GM20431 (cell line): ENCODE measurements around the gene CCR8.

Experiments
- in situ Hi-C: fragments of 300-500 bp; cut with MseI, MboI; formaldehyde crosslinking; loops from one replicate; pipeline ENCODE4 v1.15.0; 2020; ENCODE audit warnings: low sequenced_read_pairs; ENCODE audit not compliant: unreplicated experiment

The CCR8 gene, protein sequence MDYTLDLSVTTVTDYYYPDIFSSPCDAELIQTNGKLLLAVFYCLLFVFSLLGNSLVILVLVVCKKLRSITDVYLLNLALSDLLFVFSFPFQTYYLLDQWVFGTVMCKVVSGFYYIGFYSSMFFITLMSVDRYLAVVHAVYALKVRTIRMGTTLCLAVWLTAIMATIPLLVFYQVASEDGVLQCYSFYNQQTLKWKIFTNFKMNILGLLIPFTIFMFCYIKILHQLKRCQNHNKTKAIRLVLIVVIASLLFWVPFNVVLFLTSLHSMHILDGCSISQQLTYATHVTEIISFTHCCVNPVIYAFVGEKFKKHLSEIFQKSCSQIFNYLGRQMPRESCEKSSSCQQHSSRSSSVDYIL

DNA sequence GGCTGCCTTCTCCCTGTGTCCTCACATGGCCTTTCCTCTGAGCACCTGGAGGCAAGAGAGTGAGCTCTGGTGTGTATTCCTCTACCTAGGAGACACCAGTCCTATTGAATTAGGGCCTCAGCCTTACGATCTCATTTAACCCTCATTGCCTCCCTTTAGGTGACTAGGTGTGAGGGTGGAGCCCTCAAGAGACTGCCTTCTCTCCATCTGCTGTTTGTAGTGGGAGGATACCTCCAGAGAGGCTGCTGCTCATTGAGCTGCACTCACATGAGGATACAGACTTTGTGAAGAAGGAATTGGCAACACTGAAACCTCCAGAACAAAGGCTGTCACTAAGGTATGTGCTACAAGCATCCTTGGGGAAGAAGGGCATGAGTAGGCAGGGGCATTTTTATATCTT is at the start of gene CCR8:
CCR8 (plus strand) TSS at position 217 of the 400 bp plus-strand sequence. CDS start 2,623 bp downstream, outside the sequence.
- in situ Hi-C loops: no loop called here

DNA sequence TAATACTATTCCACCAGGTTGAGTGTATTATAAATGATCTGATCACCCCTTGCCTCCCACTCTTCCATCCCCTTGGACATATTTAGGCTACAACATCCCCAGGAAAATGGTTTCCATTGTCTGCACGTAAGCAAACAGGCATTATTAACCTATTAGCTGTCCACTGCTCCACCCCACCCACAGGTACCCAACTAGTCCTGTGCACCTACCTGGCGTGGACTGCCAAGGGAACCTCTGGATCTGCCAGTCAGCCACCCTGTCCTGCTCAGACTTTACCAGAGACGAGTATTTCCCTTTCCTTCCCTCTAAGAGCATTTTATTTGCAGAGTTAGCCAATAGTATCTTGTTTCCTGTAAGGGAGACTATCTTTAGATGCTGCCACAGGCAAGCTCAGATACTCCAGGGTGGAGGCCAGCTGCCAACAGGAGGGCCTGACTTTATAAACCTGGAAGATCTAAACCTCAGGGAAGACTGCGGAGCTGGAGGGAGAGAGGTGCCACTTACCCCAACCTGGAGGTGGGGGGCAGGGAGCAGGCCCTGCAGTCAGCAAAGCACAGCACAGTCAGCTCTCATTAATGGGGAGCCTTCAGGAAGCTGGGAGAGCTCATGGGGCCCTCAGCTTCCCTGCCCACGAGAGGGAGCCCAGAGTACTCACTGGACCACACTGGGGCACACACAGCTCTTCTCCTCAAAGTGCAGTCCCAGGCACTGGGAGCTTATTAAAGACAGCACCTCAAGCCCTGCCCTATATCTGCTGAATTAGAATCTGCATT is 49.6 kb upstream of the CCR8 start, which contains the start of gene CX3CR1:
CX3CR1 (minus strand) TSS at position 292 of the 773 bp plus-strand sequence. CDS start 13,527 bp downstream, outside the sequence.
- in situ Hi-C loops: loop anchor here (10.0 to 25.0 kb wide), 3 partner anchors 65 to 193 kb away; no protein-coding TSS in a partner anchor

DNA sequence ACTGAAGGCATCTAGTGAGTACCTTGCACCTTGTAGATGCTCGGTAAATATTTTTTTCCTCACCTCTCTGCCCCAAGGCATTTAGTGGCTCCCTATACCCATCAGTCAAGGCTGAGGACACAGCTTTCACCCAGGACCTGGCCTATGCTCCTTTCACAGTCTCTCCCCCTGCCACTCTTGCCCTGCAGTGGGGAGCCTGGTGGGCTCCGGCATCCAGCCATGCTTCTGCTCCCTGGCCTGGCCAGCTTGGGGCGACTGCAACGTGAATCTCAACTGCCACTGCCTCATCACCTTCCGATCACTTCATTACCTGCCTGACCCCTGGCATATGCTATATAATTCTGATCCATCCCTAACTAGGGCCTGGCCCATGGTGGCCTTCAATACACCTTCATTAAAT is 48.9 kb upstream of the CCR8 start:
- in situ Hi-C loops: loop anchor here (10.0 to 25.0 kb wide), 3 partner anchors 66 to 193 kb away; no protein-coding TSS in a partner anchor

DNA sequence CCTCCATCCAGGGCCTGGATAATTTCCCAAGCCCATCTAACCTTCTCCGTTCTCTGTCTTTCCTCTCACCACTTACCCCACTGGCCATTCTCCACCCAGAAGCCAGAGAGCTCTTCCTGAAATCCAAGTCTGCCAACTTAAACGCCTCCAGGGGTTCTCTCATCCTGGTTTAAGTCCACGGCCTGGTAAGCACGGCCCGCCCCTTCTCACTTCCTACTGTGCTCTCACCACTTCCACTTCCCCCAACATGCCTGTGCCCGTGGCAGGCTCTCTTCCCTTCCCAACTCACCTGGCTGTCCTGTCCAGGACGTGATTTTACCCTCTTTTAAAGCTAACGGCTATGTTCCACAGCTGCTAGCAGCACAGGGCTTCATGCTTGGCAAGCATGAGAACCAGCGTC is 48.0 kb upstream of the CCR8 start:
- in situ Hi-C loops: loop anchor here (10.0 to 25.0 kb wide), 3 partner anchors 67 to 194 kb away; no protein-coding TSS in a partner anchor

DNA sequence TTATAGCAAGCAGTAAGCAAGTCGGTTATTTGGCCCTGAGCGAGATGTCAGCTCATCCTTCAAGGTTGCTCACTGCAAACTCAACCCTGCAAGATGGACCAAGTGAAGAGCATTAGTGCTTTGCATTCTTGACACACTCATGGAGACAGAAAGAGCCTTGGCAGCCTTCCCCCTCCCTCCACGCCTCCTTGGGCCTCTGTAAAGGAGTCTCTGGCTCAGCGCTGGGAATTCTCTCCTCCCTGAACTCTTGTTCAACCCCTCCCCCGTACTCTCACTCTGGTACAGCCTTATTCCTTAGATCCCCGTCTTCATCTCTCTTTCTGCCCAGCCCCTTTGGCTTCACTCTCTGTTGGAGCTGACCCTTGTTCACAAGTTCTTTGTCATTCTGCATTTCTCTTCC is 47.5 kb upstream of the CCR8 start:
- in situ Hi-C loops: loop anchor here (10.0 to 25.0 kb wide), 3 partner anchors 67 to 195 kb away; no protein-coding TSS in a partner anchor

DNA sequence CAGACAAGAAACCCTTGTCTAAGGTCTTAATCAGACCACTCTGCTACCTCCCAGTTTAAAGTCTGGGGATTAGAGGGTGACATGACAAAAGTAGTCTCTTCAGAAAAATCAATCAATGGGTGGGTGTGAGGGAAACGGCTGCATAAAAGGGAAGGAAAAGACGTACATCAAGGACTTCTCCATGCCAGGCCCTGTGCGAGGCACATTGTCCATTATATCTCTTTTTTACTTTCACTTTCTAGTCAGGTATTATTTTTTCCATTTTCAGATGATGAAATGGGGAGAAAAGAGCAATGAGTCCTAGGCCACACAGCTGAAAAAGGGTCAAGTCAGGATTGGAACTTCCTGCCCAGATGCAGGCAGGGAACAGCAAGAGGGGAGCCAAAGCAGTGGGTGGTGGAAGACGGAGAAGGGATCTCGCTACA is 45.0 kb upstream of the CCR8 start:
- in situ Hi-C loops: loop anchor here (10.0 to 25.0 kb wide), 3 partner anchors 70 to 197 kb away; no protein-coding TSS in a partner anchor

DNA sequence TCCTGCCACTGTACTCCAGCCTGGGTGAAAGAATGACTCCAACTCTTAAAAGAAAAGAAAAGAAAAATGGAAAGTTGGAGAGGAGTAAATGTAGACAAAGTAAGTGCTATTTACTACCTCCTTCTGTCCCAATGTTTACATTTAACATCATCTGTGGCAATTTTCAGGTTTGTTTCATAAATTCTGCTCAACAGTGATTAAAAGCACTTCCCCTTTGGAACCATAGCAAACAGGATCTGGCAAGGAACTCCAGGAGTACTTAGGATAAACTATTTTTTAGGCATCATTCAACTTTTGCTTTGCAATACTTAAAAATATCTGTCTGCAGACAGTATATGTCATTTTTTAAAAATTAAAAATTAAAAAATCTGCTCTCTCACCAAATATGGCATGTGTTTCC is 44.2 kb upstream of the CCR8 start:
- in situ Hi-C loops: loop anchor here (10.0 to 25.0 kb wide), 3 partner anchors 71 to 198 kb away; no protein-coding TSS in a partner anchor

DNA sequence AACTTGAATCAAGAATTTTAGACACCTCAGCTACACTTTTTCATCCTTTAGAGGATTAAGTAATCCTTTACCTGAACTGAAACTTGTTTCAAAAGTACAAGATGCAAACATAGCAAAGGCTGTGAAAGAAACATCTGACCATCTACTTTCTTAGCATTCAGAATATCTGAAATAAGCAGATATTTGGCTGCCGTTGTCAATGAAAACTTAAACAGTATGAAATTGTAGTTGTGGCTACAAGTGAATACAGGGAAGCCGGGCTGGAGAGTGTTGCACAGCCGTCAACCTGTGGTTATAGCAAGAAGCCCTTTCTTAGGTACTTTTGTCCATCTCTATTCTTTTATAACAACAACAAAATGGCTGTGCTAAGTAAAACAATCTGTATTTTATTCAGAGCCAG is 42.7 kb upstream of the CCR8 start:
- in situ Hi-C loops: loop anchor here (10.0 to 25.0 kb wide), 3 partner anchors 72 to 199 kb away; no protein-coding TSS in a partner anchor

DNA sequence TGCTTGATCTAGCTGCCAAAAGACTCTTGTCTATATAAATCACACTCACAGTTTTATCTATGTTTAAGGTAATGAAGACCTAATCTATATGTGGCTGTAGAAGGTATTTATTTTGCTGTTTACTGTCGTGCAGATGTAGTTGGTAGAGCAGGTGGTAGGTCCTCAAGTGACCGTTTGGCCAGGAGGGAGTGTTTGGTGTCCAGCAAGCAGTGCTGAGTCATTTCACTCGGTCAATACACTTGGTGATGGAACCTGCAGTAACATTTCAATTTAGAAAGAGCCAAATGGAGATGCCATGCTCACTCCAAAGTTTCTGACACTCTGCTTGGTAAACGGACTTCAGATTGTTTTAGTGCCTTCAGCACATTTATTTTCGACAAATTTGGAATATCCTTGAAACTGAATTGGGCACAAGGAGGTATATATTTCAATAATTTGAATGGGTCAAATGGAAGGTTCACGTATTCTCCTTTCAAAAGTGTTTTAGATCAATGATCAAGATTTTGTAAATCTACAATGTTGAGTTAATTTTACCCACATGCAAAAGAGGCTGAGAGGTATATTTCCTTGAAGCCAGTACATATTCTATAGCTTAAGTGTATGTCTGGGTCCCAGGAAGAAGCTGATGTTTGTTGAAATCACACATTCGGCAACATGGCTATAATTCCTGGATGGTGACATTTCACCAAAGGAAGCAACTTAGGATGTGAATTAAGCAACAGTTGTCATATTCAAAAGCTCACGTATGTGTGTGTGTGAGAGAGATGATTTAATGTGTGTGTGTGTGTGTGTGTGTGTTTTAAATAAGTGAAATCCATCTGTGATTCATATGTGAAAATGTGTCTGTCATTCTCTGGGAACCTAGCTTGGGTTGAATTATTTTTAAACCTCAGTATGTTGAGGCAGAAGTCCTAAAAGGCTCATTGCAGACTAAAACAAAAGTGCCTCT is 42.0 kb upstream of the CCR8 start:
- in situ Hi-C loops: loop anchor here (10.0 to 25.0 kb wide), 3 partner anchors 73 to 200 kb away; no protein-coding TSS in a partner anchor

DNA sequence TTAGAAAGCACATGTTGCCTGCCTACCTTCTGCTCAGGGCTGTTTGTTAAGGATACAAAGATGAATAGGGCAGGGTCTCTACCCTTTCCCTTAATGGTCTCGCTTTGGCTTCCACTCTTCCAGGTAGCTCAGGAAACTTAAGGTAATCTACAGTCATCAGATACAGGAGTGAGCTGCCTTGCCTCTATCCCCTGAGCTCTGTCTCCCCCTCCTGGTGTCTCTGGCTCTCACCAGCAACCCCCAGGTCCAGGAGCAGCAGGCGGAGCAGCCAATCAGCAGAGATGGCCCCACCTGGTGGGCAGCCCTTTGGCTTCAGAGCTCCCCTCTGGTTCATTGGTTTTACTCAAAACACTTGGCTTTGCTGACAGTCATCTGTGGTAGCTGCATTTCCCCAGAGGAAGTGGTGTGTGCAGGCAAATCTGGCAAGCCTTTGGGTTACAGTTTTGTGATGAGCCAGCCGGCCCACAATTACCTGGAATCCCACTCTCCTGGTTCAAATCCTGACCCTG is 41.2 kb upstream of the CCR8 start:
- in situ Hi-C loops: loop anchor here (10.0 to 25.0 kb wide), 3 partner anchors 74 to 201 kb away; no protein-coding TSS in a partner anchor

DNA sequence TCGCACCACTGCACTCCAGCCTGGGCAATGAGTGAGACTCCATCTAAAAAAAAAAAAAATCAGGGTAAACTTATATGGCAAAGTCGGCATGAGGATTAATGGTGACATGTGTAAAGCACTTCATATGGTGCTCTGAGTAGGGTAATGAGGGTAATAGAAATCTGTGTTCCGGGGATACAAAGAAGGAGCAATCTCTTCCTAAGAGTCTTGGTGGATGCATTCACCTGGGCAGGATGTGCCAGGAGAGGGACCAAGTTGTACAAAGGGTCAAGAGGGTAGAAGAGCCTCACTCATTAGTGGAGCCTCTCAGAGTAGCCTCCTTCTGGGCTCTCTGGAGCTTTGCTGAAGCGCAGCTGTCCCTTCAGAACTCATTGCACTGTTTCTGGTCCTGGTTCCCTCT is 40.4 kb upstream of the CCR8 start:
- in situ Hi-C loops: loop anchor here (10.0 to 25.0 kb wide), 3 partner anchors 74 to 202 kb away; no protein-coding TSS in a partner anchor

DNA sequence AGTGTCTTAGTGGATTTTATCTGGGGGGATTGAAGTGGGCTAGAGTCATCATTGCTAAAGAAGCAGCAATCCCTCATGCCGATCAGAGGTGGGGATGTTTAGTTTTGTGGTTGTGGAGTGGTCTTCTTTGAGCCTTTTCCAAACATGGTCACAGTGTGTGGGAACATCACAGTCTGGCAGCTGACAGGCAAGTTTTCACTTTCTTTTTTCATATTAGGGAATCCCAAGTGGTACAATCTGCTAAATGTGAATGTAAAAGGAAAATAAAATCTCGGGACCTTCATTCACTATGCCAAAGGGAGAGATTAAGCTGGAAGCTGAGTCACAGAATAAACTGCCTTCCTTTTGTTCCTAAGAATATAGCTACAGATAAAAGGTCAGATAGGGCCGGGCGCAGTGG is 39.3 kb upstream of the CCR8 start:
- in situ Hi-C loops: loop anchor here (25.0 kb wide), 1 partner anchor 203 kb away; no protein-coding TSS in a partner anchor

DNA sequence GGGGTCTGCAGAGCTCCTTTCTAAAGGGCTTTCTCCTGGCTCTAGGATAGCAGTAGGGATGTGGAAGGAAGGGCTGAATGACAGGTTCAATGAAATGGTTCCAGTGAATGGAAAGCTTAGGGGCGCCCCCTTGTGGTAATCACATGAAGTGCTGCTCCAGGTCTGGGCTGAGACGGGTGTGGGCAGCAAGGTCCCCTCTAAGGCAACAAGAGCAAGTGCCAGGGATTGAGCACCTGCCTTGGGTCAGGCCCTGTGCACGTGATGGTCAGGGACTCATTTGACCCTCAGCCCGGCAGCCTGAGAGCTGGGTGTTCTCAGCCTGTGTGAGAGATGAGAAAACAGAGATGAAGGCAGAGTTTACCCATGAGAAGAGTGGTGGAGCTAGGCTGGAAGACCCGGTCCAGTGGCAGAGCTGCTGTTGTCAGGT is 37.6 kb upstream of the CCR8 start:
- in situ Hi-C loops: loop anchor here (25.0 kb wide), 1 partner anchor 205 kb away; no protein-coding TSS in a partner anchor

DNA sequence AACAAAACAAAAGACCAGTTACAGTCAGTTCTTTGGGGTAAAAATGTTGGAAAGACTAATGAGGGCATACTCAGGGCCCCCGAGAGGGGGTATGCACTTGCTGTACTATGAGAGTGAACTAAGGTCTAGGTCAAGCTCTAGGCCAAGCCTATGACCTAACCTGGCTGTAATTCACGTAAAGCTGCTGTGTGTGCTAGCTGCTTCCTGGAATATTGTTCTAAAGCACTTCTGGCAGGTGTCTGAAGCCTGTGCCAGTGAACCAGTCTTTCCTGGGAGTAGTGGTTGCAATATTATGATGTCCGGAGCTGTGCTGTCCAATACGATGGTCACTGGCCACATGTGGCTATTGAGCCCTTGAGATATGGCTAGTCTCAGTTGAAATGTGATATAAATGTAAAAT is 36.5 kb upstream of the CCR8 start:
- in situ Hi-C loops: loop anchor here (25.0 kb wide), 1 partner anchor 206 kb away; no protein-coding TSS in a partner anchor

DNA sequence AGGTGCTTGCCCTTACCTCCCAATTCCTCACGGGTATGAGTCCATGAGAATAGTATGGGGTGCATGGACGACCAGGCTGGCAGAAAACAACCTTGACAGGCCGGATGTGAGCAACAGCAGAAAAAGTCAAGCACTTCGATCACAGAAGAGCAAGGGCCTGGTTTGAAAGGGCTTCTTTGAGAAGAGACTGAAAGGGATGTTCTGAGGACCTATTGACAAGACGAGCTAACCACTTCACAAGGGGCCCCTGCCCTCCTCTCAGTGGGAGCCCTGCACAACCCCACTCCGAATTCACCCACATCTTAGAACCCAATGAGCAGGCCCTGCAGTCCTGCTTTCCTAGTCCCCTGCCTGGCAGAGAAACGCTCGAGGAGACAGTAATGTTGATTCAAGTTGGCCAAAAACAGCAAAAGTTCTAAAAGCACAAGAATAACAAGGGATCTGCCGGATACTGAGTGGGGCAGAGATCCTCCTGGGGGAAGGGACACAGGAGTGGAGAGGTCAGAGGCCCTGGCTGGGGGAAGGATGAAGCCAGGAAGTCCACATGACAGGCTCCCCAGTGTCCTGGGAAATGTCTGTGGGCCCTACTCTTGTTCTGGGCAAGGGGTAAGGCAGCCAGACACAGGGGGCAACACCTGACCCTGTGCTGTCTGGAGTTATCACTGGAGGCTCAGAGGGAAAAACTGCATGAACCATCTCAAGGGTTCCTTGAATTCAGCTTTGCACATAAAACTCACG is 34.9 kb upstream of the CCR8 start:
- in situ Hi-C loops: loop anchor here (25.0 kb wide), 1 partner anchor 207 kb away; no protein-coding TSS in a partner anchor

DNA sequence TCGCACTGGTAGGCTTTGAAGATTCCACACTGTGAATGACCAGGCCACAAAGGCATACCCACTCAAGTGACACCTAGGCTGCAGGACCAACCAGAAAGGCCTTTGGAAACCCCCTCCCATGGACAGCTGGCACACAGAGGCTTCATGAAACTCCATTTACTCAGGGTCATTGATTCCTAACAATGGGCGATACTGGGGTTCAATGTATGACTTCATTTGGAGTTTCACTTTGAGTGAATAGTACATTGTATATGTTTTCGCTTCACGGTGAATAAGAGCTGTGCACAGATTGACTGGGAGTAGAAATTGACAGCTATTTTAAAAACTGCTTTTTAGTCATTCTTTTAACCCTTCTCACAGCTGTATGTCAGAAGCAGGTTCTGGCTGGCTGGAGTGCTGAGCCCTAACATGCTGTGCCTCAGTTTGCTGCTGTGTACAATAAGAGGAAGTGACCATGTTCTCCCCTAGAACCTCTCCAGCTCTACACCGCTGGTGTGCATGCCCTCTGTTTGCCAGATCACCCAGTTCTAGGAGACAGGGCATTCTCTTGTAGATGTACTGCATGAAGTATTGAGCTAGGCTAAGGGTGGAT is 34.2 kb upstream of the CCR8 start:
- in situ Hi-C loops: loop anchor here (25.0 kb wide), 1 partner anchor 208 kb away; no protein-coding TSS in a partner anchor
